NCI-H2227 (cell line): ENCODE measurements around the gene PDF.

Experiments used
- DNase-seq: peaks from one replicate; lab custom pipeline; 2025; ENCODE audit not compliant: unreplicated experiment; lab: John Stamatoyannopoulos, UW

PDF gene

GRCh38 chr16:69285240-69285639 is 45.1 kb downstream of the PDF start:
- no peak for DNase-seq

- no peak for DNase-seq
Observed at GRCh38 chr16:69283851-69284250, 46.5 kb downstream of the PDF start.

DNA sequence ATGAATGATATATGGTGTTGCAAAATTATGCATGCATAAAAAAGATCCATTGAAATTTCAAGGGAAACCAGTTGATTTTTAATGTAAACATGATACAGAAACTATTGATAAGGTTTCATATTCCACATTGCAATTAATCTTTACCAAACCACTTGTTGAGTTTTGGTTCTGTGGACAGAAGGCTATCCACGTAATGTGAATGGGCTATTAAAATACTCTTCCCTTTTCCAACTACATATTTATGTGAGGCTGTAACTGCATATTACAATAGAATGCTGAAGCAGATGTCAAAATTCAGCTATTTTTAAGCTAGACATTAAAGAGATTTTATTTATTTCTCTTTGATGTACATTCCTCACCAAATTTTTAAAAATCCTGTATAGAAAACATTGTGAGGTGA is 53.0 kb downstream of the PDF start:
- DNase-seq: no peak
